A673 (cell line): ENCODE measurements around the gene YWHAH. TPM values are rescaled to one million over a fixed set of nuclear protein-coding genes. Genes with fewer than 3 reads are reported as not detected.

Experiments
- BruUV-seq: library from RNA; stranded (reverse); fragments of 400-500 nt; replicated peaks from 2 replicates; lab custom pipeline; 2021; lab: Mats Ljungman, UMichigan
- CTCF ChIA-PET: fragments of 300-600 bp; sonication (Branson Sonifier 250); formaldehyde crosslinking; loops from one replicate; lab custom pipeline; 2022; ENCODE audit warnings: antibody characterized with exemption; lab: Charles Lee
- POLR2A ChIA-PET: fragments of 300-600 bp; sonication (Branson Sonifier 250); formaldehyde crosslinking; loops from one replicate; lab custom pipeline; 2022; ENCODE audit warnings: antibody characterized with exemption; ENCODE audit not compliant: low non-redundant PET; lab: Charles Lee
- DNase-seq: peaks from one replicate; pipeline ENCODE4 v3.0.0-alpha.2; 2015; ENCODE audit warnings: low spot score
- H3K27ac ChIP-seq: fragments of 200-600 bp; sonication (generic); 2 replicates; pipeline ENCODE4 v1.5.1; 2016; ENCODE audit warnings: mixed run types, low read depth, mild to moderate bottlenecking, mixed read lengths, antibody characterized with exemption, low read length; ENCODE audit not compliant: poor library complexity, severe bottlenecking
- H3K27me3 ChIP-seq: fragments of 200-600 bp; sonication (generic); replicated peaks from 2 replicates; pipeline ENCODE4 v1.6.1; 2017; ENCODE audit warnings: mixed run types, low read depth, mild to moderate bottlenecking, mixed read lengths, antibody characterized with exemption, low read length; ENCODE audit not compliant: insufficient read depth, poor library complexity
- H3K36me3 ChIP-seq: fragments of 200-600 bp; sonication (generic); 2 replicates; pipeline ENCODE4 v1.6.1; 2016; ENCODE audit warnings: mixed run types, mild to moderate bottlenecking, mixed read lengths, antibody characterized with exemption, low read length; ENCODE audit not compliant: insufficient read depth, poor library complexity, severe bottlenecking
- H3K4me1 ChIP-seq: fragments of 200-600 bp; sonication (generic); 2 replicates; pipeline ENCODE4 v1.6.1; 2017; ENCODE audit warnings: mixed run types, mild to moderate bottlenecking, mixed read lengths, antibody characterized with exemption, low read length; ENCODE audit not compliant: insufficient read depth, poor library complexity, severe bottlenecking
- H3K4me3 ChIP-seq: fragments of 200-600 bp; sonication (generic); 2 replicates; pipeline ENCODE4 v1.5.1; 2016; ENCODE audit warnings: low read depth, mixed run types, mild to moderate bottlenecking, mixed read lengths, low read length; ENCODE audit not compliant: poor library complexity, severe bottlenecking
- H3K9me3 ChIP-seq: fragments of 200-600 bp; sonication (generic); 2 replicates; pipeline ENCODE4 v1.6.1; 2016; ENCODE audit warnings: mixed run types, low read depth, mild to moderate bottlenecking, mixed read lengths, antibody characterized with exemption, low read length; ENCODE audit not compliant: poor library complexity, severe bottlenecking
- CTCF ChIP-seq: fragments of 300-800, 200-600 bp; sonication (generic); conservative IDR thresholded peaks from 2 replicates; pipeline ENCODE4 v1.5.1; 2017; ENCODE audit warnings: low read depth, mild to moderate bottlenecking, antibody characterized with exemption, low read length, moderate library complexity, mixed read lengths
- EZH2 ChIP-seq: fragments of 200-600 bp; sonication (generic); IDR thresholded peaks from 2 replicates; pipeline ENCODE4 v1.6.1; 2017; ENCODE audit warnings: borderline replicate concordance, low read depth, mild to moderate bottlenecking, mixed read lengths, antibody characterized with exemption, low read length; ENCODE audit not compliant: poor library complexity, severe bottlenecking
- intact Hi-C: fragments of 100-400 bp; cut with micrococcal nuclease; formaldehyde crosslinking; loops from one replicate; pipeline ENCODE4 v1.10.0; 2022; ENCODE audit not compliant: unreplicated experiment
- total RNA-seq: library from RNA; stranded (reverse); gene quantifications from 2 replicates; pipeline ENCODE4 v1.2.3, GENCODE V29; 2021

Gene YWHAH
- total RNA-seq, 1 experiment from 2014 or later, result 177 TPM

DNA sequence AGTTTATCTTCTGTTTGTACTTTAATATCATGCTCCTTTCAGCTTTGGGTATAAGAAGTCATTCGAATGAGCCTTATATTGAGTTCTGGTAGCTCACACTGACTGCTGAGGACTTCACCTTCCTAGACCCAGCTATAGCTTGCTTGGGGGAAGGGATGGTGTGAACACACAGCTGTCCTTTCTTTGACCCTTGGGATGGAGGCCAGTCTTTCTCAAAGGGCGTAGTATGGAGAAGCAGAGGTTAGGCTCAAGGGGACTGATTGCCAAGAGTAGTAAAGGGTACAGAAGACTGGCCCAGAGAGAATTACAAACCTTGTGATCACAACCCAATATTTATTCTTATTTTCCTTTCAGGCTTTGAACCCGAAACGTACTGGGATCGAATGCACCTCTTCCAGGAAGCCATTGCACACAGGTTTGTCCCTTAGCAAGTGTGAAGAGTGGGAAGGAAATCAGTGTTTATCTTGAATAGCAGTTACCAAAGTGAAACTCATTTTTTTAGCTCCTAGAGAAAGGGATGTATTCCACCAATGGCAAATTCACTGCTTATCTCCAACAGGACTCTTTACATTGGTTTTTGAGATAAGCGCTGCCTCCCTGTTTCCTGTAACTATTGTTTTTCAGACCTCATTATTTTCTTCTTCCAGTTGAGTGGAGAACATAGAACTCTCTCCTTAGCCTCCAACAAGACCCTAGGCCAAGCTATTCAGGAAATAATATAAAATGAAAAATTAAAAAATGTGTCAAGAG is 42.8 kb upstream of the YWHAH start:
- Histone ChIP-seq H3K27me3 (no peaks in the 10 kb centered on the region), H3K36me3 (no peaks in the 10 kb centered on the region), H3K27ac (no peak overlapping the region), H3K4me1 (peaks cover 4% of the 10 kb centered on the region), H3K4me3 (no peak overlapping the region), H3K9me3 (no peaks in the 10 kb centered on the region)
- BruUV-seq, result no TSS peak
- DNase-seq, result no peak
- TF ChIP-seq EZH2, result no peak
- no peak for TF ChIP-seq CTCF
- intact Hi-C loops, result no loop called here
- CTCF ChIA-PET, result no interaction called here
- POLR2A ChIA-PET, result no interaction called here

- Histone ChIP-seq H3K9me3 (no peaks in the 10 kb centered on the region), H3K36me3 (no peaks in the 10 kb centered on the region), H3K4me1 (no peaks in the 10 kb centered on the region), H3K27ac (no peak overlapping the region), H3K4me3 (no peak overlapping the region), H3K27me3 (no peaks in the 10 kb centered on the region)
- CTCF ChIA-PET, result no interaction called here
- no peak for TF ChIP-seq CTCF
- no peak for TF ChIP-seq EZH2
- POLR2A ChIA-PET, result no interaction called here
- intact Hi-C loops, result no loop called here
- DNase-seq, result no peak
- BruUV-seq, result no TSS peak
Observed at GRCh38 chr22:31904651-31905050, 39.7 kb upstream of the YWHAH start.

- no TSS peak for BruUV-seq
- TF ChIP-seq CTCF (no peak), EZH2 (no peak)
- Histone ChIP-seq H3K27ac (no peak overlapping the region), H3K4me3 (no peak overlapping the region), H3K4me1 (no peaks in the 10 kb centered on the region), H3K27me3 (no peaks in the 10 kb centered on the region), H3K36me3 (no peaks in the 10 kb centered on the region), H3K9me3 (no peaks in the 10 kb centered on the region)
- ChIA-PET POLR2A (no interaction called here), CTCF (no interaction called here)
- intact Hi-C loops, result no loop called here
- no peak for DNase-seq
Observed at GRCh38 chr22:31905356-31905755, 39.0 kb upstream of the YWHAH start.
